Stimulated activated naive CD8-positive, alpha-beta T cell treated with anti-CD3 and anti-CD28 coated beads, Interleukin-15, Interleukin-2, amounts not matched to agents 100 U/mL and 50 U/mL, for 24 hours (primary cell): ENCODE measurements around the gene TMEM50A.
"Not testable (repeated sequence)": the region's sequence is repeated elsewhere in the genome, so short reads cannot be mapped to it uniquely, and the experiment has no call there.

Source experiments
- ATAC-seq: fragments of 150-1000 bp; cut with Tn5 transposase; one replicate; pipeline ENCODE4 v1.10.0; 2021
- DNase-seq: peaks from one replicate; pipeline ENCODE4 v3.0.0; 2021

The TMEM50A gene

GRCh38 chr1:25387096-25387495 lies 49.0 kb downstream of the TMEM50A start:
- not testable (repeated sequence) for ATAC-seq, DNase-seq

- not testable (repeated sequence) for DNase-seq, ATAC-seq
These were observed 50.6 kb downstream of the TMEM50A start for GRCh38 chr1:25388691-25389090.

- peak; percentile 40 for ATAC-seq
- DNase-seq = not testable (repeated sequence)
These were observed 51.6 kb downstream of the TMEM50A start for GRCh38 chr1:25389721-25390120.

- DNase-seq = no peak
- no peak for ATAC-seq
These were observed 54.7 kb downstream of the TMEM50A start for GRCh38 chr1:25392841-25393240.

GRCh38 chr1:25397549-25397948 lies 59.4 kb downstream of the TMEM50A start:
- not testable (repeated sequence) for DNase-seq, ATAC-seq

GRCh38 chr1:25398079-25398478 lies 59.9 kb downstream of the TMEM50A start:
- ATAC-seq, DNase-seq: not testable (repeated sequence)

GRCh38 chr1:25402947-25403803 lies 65.0 kb downstream of the TMEM50A start:
- ATAC-seq (peak; percentile 51), DNase-seq (peak; percentile 15)

- not testable (repeated sequence) for DNase-seq
These were observed 67.7 kb downstream of the TMEM50A start for GRCh38 chr1:25405731-25406305.

GRCh38 chr1:25409641-25410427 lies 71.7 kb downstream of the TMEM50A start:
- ATAC-seq, DNase-seq: not testable (repeated sequence)

More at GRCh38 chr1:25405731-25406305, 67.7 kb downstream of the TMEM50A start:
- ATAC-seq = peak; percentile 63
